GM18951 (cell line): ENCODE results near the gene NR3C1.

Experiments used
- POLR2A ChIP-seq: IDR thresholded peaks from 4 replicates; pipeline ENCODE4 v1.6.1; 2011; ENCODE audit warnings: mild to moderate bottlenecking; ENCODE audit not compliant: insufficient read length, insufficient read depth; ENCODE audit errors: extremely low read depth
- in situ Hi-C: fragments of 300-500 bp; cut with MboI; formaldehyde crosslinking; loops from one replicate; pipeline ENCODE4 v1.12.0; 2022; ENCODE audit warnings: low sequenced_read_pairs, mixed read lengths, inconsistent platforms; ENCODE audit not compliant: unreplicated experiment

NR3C1 gene

DNA sequence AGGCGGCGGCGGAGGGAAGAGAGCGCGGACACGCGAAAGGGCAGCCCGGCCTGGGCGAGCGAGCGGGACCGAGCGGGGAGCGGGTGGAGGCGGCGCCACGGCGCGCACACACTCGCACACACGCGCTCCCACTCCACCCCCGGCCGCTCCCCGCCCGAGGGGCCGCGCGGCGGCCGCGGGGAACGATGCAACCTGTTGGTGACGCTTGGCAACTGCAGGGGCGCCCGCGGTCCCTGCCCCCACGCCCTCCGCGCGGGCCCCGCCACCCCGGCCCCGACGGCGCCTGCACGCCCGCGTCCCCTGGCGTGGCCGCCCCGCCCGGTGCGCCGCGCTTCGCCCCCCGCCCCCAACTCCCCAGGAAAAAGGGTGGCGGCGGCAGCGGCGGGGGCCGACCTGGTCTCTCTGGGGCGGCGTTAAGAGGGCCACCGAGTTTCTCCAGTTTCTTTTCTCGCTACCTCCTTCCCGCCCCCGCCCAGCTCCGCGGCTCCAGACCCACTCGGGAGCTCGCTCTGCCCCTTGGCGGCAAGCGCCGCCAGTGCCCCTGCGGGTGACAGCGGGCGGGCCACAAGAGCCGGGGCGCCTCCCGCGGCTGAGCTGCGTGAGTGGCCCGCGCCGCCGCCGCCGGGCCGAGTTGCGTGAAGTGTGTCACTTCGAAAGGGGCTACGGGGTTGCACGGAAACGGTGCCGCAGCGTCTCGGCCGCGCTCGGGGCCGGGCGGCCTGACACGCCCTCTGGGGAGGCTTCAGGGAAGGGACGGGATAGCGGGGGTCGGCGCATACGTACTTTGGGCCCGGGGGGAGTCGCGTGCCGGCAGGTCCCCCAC lies at the start of gene NR3C1:
Gene NR3C1, minus strand, starts transcription at position 94 of the 823 bp plus-strand sequence. CDS start 2,847 bp downstream, outside the sequence.
- peak; percentile 64 for TF ChIP-seq POLR2A
- in situ Hi-C loops, result no loop called here

- in situ Hi-C loops, result no loop called here
- no peak for TF ChIP-seq POLR2A
Observed at GRCh38 chr5:143449772-143450171, 46.3 kb upstream of the NR3C1 start.

DNA sequence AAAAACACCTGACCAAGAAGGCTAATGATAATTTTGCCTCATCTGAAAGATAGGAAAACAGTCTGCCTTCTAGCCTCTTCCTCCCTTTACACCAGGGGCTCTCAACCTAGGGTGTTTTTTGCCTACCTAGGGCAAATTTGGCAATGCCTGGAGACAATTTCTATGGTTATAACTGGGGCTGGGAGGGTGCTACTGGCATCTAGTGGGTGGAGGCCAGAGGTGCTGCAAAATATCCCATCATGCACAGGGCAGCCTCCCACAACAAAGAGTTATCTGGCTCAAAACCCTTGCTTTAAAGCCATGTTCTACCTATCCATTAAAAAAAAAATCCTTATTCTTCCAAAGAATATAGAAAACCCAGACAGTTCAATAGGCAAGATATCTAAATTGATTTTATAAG lies 45.0 kb upstream of the NR3C1 start:
- TF ChIP-seq POLR2A, result no peak

GRCh38 chr5:143447983-143448382 lies 44.5 kb upstream of the NR3C1 start:
- in situ Hi-C loops, result no loop called here
- no peak for TF ChIP-seq POLR2A

More for the DNA sequence above, 45.0 kb upstream of the NR3C1 start:
- in situ Hi-C loops, result no loop called here

- in situ Hi-C loops, result no loop called here
- TF ChIP-seq POLR2A, result no peak
Observed at GRCh38 chr5:143446535-143447226, 43.2 kb upstream of the NR3C1 start.

GRCh38 chr5:143445776-143446175 lies 42.3 kb upstream of the NR3C1 start:
- in situ Hi-C loops, result no loop called here
- TF ChIP-seq POLR2A, result no peak

DNA sequence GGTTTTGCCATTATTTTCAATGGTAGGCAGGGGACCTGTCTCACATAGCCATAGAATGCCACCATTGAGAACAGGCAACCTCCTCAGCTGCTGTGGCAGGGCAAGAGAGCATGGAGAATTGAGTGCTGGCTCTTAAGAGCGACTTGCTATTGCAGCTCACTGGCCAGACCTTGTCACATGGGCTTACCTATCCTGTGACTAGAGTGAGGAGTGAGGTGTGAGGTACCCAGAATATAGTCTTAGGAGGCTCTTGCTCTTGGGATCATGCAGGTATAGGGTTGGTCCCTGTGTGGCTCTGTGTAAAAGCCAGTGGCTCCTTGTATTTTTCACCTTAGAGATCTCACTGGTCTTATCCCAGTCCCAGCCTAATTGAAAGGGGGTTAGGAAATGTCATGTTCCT lies 39.8 kb upstream of the NR3C1 start:
- in situ Hi-C loops, result no loop called here
- TF ChIP-seq POLR2A, result no peak

DNA sequence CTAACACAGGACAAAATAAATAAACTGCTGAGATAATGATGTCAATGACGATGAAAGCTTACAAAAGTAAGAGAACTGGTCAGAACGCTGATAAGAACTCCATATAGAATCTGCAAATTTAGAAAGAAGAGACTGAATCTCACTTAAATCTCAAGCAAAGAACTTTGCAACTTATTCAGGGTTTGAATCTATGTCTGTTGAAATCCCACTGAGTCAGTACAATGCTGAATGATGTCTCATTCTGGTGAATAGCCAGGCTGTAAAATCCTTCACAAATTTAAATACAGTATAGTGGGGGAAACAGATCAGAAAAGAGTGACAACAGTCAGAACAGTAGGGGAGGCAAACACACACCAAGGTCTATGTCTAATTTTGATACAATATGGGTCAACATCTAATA lies 38.9 kb upstream of the NR3C1 start:
- no peak for TF ChIP-seq POLR2A
- in situ Hi-C loops, result no loop called here

GRCh38 chr5:143440448-143441115 lies 37.1 kb upstream of the NR3C1 start:
- TF ChIP-seq POLR2A, result no peak
- in situ Hi-C loops, result no loop called here

- TF ChIP-seq POLR2A, result no peak
- in situ Hi-C loops, result no loop called here
Observed at GRCh38 chr5:143437666-143438273, 34.3 kb upstream of the NR3C1 start.

DNA sequence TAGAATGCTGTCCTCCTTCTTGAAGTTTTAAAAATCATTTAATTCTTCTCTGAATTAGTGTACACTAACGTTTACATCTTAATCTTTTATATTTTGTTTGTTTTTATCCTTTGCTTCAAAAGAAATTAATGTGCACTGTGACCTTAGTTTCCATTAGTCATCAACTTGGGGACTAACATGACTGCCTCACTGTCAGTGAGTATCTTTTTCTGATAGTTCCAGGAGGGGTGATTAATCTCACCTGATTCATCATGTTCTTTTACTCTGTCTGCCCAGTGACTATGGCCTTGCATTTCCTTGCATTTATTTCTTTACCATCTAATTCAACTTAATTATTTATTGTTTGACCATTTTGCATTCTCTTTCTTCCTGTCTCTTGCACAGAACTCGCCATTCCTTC lies 33.4 kb upstream of the NR3C1 start:
- TF ChIP-seq POLR2A, result no peak
- in situ Hi-C loops, result no loop called here

DNA sequence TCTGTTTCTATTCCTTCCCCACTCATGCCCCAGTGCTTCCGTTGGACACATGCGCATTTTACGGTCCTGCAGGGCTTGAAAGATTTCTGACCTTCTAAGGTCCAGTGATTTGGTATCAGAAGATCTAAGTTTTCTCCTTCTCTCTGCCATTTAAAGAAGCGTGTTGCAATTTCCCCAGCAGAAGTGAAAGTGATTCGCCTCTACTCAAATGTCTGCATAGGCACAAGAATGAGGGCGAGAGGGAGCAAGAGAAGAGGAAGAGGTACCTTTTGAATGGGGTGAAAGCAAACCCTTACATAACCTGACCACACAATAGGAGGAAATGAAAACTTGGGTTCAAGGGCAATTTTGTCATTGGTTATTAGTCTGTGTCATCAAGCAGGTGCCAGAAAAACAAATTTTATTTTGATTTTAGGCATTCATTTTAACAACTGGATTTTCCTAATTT lies 31.7 kb upstream of the NR3C1 start:
- in situ Hi-C loops, result no loop called here
- TF ChIP-seq POLR2A, result no peak
